GM11168 (cell line): ENCODE data around the gene ZGPAT.
"Not testable (repeated sequence)": the region's sequence is repeated elsewhere in the genome, so short reads cannot be mapped to it uniquely, and the experiment has no call there.

Source experiments
- in situ Hi-C: fragments of 300-500 bp; cut with MboI; formaldehyde crosslinking; loops from one replicate; pipeline ENCODE4 v1.12.0; 2022; ENCODE audit warnings: low sequenced_read_pairs; ENCODE audit not compliant: unreplicated experiment

ZGPAT gene

DNA sequence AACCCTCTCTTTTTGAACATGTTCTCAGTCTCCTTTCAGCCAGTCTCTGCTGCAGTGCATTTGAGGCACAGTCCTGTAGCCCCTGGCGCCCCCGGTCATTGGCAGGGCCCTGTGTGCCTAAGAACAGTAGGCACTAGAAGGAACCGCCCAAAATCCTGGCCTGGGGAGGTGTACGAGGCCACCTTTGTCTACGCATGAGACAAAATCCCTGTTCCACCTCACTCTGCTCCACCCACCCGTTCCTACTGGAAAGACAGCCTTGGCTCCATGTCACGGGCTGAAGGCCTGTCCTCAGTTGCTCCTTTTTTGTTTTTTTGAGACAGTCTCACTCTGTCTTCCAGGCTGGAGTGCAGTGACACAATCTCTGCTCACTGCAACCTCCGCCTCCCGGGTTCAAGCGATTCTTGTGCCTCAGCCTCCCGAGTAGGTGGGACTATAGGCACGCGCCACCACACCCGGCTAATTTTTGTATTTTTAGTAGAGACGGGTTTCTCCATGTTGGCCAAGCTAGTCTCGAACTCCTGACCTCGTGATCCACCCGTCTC lies 22.4 kb downstream of the ZGPAT start:
- in situ Hi-C loops = not testable (repeated sequence)

DNA sequence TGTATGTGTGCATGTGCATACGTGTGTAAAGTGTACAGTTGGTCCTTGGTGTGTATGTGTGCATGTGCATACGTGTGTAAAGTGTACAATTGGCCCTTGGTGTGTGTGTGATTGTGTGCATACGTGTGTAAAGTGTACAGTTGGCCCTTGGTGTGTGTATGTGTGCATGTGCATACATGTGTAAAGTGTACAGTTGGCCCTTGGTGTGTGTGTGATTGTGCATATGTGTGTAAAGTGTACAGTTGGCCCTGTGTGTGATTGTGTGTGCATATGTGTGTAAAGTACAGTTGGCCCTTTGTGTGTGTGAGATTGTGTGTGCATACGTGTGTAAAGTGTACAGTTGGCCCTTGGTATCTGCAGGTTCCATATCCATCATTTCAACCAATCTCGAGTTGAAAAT lies 23.6 kb downstream of the ZGPAT start:
- in situ Hi-C loops = no loop called here

DNA sequence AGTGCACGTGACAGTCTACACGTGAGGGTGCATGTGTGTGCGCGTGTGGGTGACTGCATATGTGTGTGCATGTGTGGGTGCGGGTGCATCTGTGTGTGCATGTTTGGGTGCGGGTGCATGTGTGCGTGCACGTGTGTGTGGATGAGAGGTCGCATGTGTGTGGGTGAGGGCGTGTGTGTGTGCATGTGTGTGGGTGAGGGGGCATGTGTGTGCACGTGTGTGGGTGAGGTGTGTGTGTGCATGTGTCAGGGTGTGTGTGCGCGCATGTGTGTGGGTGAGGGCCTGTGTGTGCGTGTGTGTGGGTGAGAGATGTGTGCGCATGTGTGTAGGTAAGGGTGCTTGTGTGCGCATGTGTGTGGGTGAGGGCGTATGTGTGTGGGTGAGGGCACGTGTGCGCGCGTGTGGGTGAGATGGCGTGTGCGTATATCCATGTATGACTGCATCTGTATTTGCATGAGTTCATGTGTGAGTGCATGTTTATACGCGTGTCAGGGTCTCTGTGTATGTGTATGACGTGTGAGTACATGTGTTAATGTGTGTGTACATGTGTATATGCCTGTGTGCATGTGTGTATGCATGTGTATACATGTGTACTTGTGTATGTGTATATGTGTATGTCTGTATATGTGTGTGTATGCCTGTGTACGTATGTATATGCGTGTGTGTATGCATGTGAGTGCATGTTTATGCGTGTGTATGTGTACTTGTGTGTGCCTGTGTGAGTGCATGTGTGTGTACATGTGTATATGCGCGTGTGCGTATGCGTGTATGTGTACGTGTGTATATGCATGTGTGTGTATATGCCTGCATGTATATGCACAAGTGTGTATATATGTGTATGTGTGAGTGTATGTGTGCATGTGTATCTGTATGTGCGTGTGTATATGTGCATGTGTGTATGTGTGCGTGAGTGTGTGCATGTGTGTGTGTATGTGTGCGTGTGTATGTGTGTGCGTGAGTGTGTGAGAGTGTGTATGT lies 24.6 kb downstream of the ZGPAT start:
- in situ Hi-C loops = no loop called here

DNA sequence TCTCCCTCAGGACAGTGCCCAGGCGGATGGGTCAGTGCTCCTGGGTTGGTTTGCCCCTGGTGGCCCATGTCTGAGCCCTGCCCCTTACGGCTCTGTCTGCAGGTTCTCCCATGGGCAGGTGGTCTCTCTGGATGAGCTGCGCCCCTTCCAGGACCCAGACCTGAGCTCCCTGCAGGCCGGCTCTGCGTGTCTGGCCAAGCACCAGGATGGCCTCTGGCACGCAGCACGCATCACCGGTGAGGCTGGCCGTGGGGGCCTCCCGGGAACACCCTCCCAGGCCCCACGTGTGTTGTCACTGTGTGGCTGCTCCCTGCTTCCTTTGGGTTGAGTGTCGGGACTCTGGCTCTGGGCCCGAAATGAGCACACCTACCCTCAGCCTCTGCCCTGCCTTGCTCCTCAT lies 25.3 kb downstream of the ZGPAT start:
- in situ Hi-C loops = no loop called here

DNA sequence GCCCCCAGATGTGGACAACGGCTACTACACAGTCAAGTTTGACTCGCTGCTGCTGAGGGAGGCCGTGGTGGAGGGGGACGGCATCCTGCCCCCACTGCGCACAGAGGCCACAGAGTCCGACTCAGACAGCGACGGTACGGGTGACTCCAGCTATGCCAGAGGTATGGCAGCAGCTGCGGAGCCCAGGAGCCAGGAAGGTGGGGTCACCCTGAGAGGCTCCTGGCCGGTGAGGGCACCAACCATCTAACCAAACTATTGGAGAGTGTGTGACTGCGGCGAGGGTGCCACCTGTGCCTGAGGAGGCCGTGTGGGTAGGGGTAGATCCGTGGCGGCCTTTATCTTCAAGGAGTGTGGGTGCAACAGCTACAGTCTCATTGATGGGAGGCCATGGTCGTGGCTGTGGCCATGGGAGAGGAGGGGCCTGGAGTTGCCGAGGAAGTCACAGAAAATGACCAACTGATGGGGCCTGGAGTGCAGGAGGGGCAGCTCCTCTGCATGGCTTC lies 25.8 kb downstream of the ZGPAT start:
- in situ Hi-C loops = no loop called here

DNA sequence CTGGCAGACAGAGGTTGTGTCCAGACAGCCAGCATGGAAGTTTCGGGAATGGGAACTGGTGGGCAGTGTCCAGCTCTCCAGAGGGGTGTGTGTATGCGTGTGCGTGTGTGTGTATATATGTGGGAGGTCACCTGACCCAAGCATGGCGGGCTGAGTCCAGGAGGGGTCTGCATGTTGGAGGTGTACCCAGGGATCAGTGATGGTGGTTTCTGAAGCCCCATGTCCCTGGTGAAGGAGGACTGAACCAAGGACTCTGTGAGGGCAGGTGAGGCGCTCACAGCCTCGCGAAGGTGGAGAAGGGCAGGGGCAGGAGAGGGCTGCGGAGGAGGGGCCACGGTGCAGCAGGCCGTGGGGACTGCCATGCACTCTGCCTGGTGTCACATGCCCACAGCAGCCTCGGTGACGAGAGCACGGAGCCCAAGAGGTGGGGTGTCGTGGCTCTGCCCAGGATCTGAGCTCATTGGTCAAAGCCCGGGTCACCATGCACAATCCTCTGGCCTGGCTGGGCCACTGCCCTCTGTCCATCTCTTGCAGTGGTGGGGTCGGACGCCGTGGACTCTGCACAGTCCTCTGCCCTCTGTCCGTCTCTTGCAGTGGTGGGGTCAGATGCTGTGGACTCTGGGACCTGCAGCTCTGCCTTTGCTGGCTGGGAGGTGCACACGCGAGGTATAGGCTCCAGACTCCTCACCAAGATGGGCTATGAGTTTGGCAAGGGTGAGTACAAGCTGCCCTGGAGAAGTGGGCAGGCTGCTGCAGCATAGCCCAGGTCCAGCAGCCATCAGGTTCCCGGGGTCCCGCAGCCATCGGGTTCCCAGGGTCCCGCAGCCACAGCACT lies 26.5 kb downstream of the ZGPAT start:
- in situ Hi-C loops = no loop called here

DNA sequence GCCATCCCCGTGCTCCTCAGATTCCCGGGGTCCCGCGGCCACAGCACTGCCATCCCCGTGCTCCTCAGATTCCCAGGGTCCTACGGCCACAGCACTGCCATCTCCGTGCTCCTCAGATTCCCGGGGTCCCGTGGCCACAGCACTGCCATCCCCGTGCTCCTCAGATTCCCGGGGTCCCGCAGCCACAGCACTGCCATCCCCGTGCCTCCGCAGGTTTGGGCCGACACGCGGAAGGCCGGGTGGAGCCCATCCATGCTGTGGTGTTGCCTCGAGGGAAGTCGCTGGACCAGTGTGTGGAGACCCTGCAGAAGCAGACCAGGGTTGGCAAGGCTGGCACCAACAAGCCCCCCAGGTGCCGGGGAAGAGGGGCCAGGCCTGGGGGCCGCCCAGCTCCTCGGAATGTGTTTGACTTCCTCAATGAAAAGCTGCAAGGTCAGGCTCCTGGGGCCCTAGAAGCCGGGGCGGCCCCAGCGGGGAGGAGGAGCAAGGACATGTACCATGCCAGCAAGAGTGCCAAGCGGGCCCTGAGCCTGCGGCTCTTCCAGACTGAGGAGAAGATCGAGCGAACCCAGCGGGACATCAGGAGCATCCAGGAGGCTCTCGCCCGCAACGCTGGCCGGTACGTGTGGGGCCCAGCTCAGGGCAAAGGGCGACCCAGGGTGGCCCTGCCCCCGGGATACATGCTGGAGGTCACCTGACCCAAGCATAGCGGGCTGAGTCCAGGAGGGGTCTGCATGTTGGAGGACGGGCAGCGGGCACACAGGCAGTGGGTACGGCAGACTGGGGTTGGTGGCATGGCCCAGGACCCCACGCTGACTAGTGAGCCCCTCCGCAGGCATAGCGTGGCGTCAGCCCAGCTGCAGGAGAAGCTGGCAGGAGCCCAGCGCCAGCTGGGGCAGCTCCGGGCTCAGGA lies 27.4 kb downstream of the ZGPAT start:
- in situ Hi-C loops = no loop called here

DNA sequence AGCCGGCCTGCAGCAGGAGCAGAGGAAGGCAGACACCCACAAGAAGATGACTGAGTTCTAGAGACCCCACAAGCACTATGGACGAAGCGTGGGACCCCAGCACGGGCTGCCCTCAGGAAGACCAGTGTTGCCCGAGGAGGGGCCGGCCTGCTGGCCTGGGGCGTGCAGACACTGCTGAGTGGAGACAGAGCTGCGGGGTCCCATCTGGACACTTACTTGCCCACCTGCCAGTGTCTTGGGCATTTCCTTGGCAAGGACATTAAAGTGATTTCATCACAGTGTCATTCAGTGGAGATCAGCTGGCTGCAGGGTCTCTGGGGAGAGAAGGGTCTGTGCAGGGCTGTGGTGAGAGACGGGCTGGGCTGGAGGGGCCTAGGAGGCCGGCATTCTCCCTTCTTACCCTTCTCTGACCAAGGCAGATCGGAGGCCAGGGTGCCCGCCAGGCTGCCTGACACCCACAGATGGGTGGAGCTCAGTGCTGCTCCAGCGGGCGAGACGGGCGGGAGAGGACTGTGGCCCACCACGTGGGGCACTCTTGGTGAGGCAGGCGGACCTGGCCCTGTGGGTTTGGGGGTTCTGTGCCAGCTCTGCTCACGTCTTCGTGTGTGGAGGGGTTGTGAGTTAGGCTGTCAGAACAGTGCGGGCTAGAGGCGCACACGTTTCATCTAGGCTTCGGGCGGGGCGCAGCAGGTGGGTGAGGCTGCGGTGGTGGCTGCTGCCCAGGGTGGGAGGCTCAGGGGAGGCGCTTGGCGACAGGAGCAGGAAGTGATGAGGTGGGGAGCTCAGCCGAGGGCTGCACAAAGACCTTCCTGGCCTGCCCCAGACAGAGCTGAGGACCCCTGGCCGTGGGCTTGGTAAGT lies 28.2 kb downstream of the ZGPAT start, which contains the start of gene LIME1:
Gene LIME1 (plus strand): TSS at position 806 of the 860 bp plus-strand sequence. CDS start 886 bp downstream, outside the sequence.
- in situ Hi-C loops = no loop called here

DNA sequence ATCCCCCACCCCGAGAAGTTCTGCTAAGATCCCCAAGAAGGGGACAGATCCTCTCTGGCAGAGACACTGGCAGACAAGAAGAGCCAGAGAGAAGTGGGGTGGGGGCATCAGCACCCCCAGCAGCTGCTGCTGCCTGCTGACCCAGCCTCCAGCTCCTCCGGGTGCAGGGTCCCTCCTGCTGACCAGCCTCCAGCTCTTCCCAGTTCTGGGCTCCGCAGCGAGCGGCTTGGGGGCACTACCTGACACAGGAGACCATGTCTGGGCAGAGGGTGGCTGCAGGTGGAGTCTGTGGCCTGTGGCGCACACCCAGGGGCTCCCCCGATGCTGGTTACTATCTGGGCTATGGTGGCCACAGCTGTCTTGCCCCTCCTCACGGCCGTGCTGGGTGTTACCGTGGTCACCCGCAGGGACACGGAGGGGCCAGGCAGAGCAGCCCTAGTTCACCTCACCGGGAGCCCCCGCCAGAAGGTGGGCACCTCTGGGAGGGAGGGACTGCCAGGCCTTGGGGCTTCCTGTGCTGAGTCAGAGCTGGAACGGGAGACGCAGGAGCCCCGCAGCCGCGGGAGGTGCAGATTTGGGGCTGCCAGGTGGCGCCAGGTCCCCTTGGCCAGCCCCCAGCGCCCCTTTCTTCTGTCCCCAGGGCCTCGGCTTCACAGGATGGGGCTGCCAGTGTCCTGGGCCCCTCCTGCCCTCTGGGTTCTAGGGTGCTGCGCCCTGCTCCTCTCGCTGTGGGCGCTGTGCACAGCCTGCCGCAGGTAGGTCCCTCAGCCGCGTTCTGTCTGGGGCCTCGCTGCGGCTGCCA lies 29.3 kb downstream of the ZGPAT start:
- in situ Hi-C loops = no loop called here

DNA sequence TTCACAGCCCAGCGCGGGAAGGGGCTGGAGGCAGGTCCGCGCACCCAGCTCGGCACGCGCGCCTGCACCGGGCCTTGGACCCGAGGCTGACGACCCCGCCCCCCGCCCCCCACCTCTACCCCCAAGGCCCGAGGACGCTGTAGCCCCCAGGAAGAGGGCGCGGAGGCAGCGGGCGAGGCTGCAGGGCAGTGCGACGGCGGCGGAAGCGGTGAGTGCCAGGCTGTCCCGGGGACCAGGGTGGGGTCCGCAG lies 29.8 kb downstream of the ZGPAT start:
- in situ Hi-C loops = no loop called here

DNA sequence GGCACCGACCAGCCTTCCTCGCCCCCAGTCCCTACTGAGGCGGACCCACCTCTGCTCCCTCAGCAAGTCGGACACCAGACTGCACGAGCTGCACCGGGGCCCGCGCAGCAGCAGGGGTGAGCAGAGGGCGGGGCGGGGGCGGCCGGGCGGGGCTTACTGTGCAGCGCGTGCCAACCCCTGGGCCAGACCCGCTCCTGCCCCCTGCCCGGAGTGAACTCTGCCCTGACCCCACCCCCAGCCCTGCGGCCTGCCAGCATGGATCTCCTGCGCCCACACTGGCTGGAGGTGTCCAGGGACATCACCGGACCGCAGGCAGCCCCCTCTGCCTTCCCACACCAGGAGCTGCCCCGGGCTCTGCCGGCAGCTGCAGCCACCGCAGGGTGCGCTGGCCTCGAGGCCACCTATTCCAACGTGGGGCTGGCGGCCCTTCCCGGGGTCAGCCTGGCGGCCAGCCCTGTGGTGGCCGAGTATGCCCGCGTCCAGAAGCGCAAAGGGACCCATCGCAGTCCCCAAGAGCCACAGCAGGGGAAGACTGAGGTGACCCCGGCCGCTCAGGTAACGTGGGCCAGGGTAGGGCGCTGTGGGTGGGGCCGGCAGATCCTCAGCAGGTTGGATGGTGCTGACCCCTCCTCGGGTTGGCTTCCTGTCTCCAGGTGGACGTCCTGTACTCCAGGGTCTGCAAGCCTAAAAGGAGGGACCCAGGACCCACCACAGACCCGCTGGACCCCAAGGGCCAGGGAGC lies 30.3 kb downstream of the ZGPAT start:
- in situ Hi-C loops = no loop called here

DNA sequence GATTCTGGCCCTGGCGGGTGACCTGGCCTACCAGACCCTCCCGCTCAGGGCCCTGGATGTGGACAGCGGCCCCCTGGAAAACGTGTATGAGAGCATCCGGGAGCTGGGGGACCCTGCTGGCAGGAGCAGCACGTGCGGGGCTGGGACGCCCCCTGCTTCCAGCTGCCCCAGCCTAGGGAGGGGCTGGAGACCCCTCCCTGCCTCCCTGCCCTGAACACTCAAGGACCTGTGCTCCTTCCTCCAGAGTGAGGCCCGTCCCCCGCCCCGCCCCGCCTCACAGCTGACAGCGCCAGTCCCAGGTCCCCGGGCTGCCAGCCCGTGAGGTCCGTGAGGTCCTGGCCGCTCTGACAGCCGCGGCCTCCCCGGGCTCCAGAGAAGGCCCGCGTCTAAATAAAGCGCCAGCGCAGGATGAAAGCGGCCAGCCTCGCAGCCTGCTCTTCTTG lies 30.9 kb downstream of the ZGPAT start:
- in situ Hi-C loops = no loop called here

DNA sequence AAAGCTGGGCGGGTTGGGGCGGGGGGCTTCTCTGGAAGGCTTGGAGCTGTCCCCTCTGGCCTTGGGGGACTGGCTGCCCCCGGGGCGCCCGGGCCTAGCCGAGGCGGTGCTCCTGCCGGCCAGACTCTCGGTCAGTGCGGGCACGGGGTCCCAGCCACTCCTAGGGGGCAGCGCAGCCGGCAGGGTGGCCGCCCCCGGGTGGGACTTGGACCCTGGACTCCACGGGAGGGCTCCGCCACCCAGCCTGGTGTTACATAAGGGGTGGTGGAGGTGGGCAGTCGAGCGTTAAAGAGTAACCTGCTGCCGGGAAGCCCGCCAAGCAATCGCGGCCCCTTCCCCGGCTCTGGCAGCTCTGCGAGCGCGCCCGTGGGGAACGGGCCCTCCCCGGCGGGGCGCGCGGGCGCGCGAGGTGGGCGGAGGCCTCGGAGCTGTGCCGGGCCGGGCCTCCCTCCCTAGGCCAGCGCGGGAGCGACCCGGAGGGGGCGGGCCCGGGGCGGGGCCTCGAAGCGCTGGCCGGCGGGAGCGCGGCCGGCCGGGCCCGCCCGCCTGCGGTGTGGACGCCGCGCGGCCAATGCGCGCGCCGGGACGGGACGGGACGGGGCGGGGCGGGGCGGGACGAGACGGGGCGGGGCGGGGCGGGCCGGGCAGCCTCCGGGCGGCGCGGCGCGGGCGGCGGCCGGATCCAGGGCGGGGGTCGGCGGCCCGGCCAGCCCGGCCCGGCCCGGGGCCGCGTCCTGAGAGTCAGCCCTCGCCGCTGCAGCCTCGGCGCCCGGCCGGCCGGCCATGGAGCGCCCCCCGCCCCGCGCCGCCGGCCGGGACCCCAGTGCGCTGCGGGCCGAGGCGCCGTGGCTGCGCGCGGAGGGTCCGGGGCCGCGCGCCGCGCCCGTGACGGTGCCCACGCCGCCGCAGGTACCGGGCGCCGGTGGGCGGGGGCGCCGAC lies 31.6 kb downstream of the ZGPAT start, which contains the start of gene SLC2A4RG:
Gene SLC2A4RG (plus strand): TSS at position 647 of the 940 bp plus-strand sequence. CDS start 137 bp downstream, at position 784.
- in situ Hi-C loops = no loop called here

DNA sequence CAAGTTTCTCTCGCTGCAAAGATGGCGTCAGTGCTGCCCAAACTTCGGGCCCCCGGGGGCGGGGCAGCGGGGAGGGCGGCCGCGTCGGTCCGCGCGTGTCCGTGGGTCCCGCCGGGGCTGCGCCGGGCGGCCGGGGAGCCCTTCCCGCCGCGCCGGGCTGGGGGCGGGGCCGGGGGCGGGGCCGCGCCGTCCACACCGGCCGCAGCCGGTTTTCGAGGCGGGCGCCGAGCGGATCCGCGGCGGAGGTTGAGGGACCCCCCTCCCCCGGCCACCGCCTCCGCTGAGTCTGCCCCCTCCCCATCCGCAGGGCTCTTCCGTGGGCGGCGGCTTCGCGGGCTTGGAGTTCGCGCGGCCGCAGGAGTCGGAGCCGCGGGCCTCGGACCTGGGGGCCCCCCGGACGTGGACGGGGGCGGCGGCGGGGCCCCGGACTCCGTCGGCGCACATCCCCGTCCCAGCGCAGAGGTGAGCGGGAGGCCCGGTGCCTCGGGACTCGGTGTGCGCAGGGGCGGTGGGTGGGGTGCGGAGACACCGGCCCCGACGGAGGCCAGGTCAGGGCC lies 32.3 kb downstream of the ZGPAT start:
- in situ Hi-C loops = no loop called here

DNA sequence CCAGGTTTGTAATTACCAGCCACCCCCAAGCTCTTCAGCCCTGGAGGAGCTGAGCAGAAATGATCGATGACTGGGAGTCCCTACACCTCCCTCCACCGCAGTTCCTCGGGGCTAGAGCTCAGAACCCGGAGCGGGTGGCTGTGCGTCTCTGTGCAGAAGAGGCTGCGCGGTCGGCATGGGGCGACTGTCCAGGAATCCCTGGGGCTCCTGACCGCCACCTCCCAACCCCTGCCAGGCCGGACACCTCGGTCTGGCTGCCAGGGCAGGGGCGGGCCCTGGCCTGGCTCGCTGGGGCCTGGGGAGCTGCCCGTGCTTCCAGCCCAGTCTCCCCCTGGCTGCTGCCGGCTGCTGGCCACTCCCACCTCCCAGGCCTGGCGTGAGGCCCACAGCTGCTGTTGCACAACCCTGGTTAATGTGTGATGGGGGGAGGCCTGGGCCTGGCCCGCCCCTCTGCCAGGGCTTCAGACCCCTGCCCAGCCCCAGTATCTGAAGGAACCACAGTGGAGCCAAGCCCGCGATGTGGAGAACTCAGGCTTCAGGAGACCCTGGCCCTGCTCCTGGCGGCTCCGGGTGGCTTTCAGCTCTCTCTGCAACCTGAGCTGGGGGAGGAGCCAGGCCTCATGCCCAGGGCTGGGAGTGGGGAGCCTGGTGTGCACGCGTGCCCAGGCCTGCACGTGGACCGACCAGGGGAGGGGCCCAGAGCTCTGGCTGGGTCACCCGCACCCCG lies 33.0 kb downstream of the ZGPAT start:
- in situ Hi-C loops = no loop called here
